ENCODE measurements around the gene LMO7. TPM values are rescaled to one million over a fixed set of nuclear protein-coding genes. Genes with fewer than 3 reads are reported as not detected.

The LMO7 gene
- total RNA-seq, 1 donor from 2014 or later, result 176 TPM

GRCh38 chr13:75830842-75831241, 194.7 kb downstream of the LMO7 start:
- intact Hi-C loops (cut with DNase I), result no loop called here
- Histone ChIP-seq H3K4me1 (no peaks in the 10 kb centered on the region), H3K4me3 (no peak overlapping the region), H3K27me3 (no peaks in the 10 kb centered on the region), H3K36me3 (peaks cover 0 to 9% of the 10 kb centered on the region in 2 donors), H3K27ac (no peak overlapping the region), H3K9me3 (no peaks in the 10 kb centered on the region)
- no peak for DNase-seq (ENCODE audit: low spot score in 2 of 2)
- TF ChIP-seq CTCF (IDR thresholded peaks at IDR 0.05), result no peak

- Histone ChIP-seq H3K27me3 (no peaks in the 10 kb centered on the region), H3K4me1 (no peaks in the 10 kb centered on the region), H3K9me3 (no peaks in the 10 kb centered on the region), H3K27ac (no peak overlapping the region), H3K4me3 (no peak overlapping the region), H3K36me3 (peaks cover 0 to 7% of the 10 kb centered on the region in 2 donors)
- intact Hi-C loops (cut with DNase I), result no loop called here
- no peak for DNase-seq (ENCODE audit: low spot score in 2 of 2)
- TF ChIP-seq CTCF (IDR thresholded peaks at IDR 0.05), result no peak
Observed at GRCh38 chr13:75831389-75831788, 195.3 kb downstream of the LMO7 start.

- intact Hi-C loops (cut with DNase I), result no loop called here
- H3K27me3 ChIP-seq, result no peaks in the 10 kb centered on the region
- no peak overlapping the region for H3K4me3 ChIP-seq
- H3K27ac ChIP-seq, result no peak overlapping the region
- DNase-seq (ENCODE audit: low spot score in 2 of 2), result no peak
- H3K36me3 ChIP-seq, result no peaks in the 10 kb centered on the region
- H3K4me1 ChIP-seq, result no peaks in the 10 kb centered on the region
- no peaks in the 10 kb centered on the region for H3K9me3 ChIP-seq
- TF ChIP-seq CTCF (IDR thresholded peaks at IDR 0.05), result no peak
Observed at GRCh38 chr13:75832812-75833211, 196.7 kb downstream of the LMO7 start.

- H3K36me3 ChIP-seq, result peaks cover 6 to 11% of the 10 kb centered on the region in 2 donors
- intact Hi-C loops (cut with DNase I), result no loop called here
- H3K4me3 ChIP-seq, result no peak overlapping the region
- H3K4me1 ChIP-seq, result no peaks in the 10 kb centered on the region
- no peak for TF ChIP-seq CTCF (IDR thresholded peaks at IDR 0.05)
- DNase-seq (ENCODE audit: low spot score in 2 of 2), result no peak
- no peak overlapping the region for H3K27ac ChIP-seq
- H3K27me3 ChIP-seq, result no peaks in the 10 kb centered on the region
- no peaks in the 10 kb centered on the region for H3K9me3 ChIP-seq
Observed at GRCh38 chr13:75836441-75836840, 200.3 kb downstream of the LMO7 start.

GRCh38 chr13:75838366-75839005, 202.4 kb downstream of the LMO7 start:
- Histone ChIP-seq H3K27me3 (no peaks in the 10 kb centered on the region), H3K9me3 (no peaks in the 10 kb centered on the region), H3K4me1 (no peaks in the 10 kb centered on the region), H3K36me3 (peaks cover 23 to 32% of the 10 kb centered on the region in 2 donors), H3K4me3 (no peak overlapping the region), H3K27ac (no peak overlapping the region)
- no peak for TF ChIP-seq CTCF (IDR thresholded peaks at IDR 0.05)
- intact Hi-C loops (cut with DNase I), result no loop called here
- DNase-seq (ENCODE audit: low spot score in 2 of 2), result no peak

GRCh38 chr13:75839406-75839805, 203.3 kb downstream of the LMO7 start:
- Histone ChIP-seq H3K9me3 (no peaks in the 10 kb centered on the region), H3K36me3 (peaks cover 25 to 39% of the 10 kb centered on the region in 2 donors), H3K27me3 (no peaks in the 10 kb centered on the region), H3K27ac (no peak overlapping the region), H3K4me1 (no peaks in the 10 kb centered on the region), H3K4me3 (no peak overlapping the region)
- no peak for TF ChIP-seq CTCF (IDR thresholded peaks at IDR 0.05)
- no peak for DNase-seq (ENCODE audit: low spot score in 2 of 2)
- intact Hi-C loops (cut with DNase I), result no loop called here
